GM21447 (cell line): ENCODE data around the gene ADPRHL1.
"Not testable (repeated sequence)": the region's sequence is repeated elsewhere in the genome, so short reads cannot be mapped to it uniquely, and the experiment has no call there.

Experiments
- ATAC-seq: cut with Tn5 transposase; IDR thresholded peaks from one replicate; pipeline ENCODE4 v1.9.1; 2021; ENCODE audit not compliant: unreplicated experiment

The ADPRHL1 gene

GRCh38 chr13:113456116-113456702, 2.9 kb upstream of the ADPRHL1 start:
- no peak for ATAC-seq

- ATAC-seq: no peak
Observed at GRCh38 chr13:113455384-113455783, 2.1 kb upstream of the ADPRHL1 start.

- ATAC-seq: no peak
Observed at GRCh38 chr13:113454936-113455335, 1.6 kb upstream of the ADPRHL1 start.

GRCh38 chr13:113452466-113452865, 822 bp downstream of the ADPRHL1 start:
- ATAC-seq: no peak

GRCh38 chr13:113451951-113452421, 1.3 kb downstream of the ADPRHL1 start:
- no peak for ATAC-seq

- not testable (repeated sequence) for ATAC-seq
Observed at GRCh38 chr13:113450861-113451620, 2.2 kb downstream of the ADPRHL1 start.

GRCh38 chr13:113450348-113450744, 2.9 kb downstream of the ADPRHL1 start:
- not testable (repeated sequence) for ATAC-seq

- ATAC-seq: no peak
Observed at GRCh38 chr13:113449693-113450347, 3.5 kb downstream of the ADPRHL1 start.

GRCh38 chr13:113448885-113449692, 4.2 kb downstream of the ADPRHL1 start:
- ATAC-seq: no peak

GRCh38 chr13:113448545-113448884, 4.8 kb downstream of the ADPRHL1 start:
- ATAC-seq: no peak

- ATAC-seq: no peak
Observed at GRCh38 chr13:113447596-113447995, 5.7 kb downstream of the ADPRHL1 start.

GRCh38 chr13:113446488-113446854, 6.8 kb downstream of the ADPRHL1 start:
- ATAC-seq: no peak

- ATAC-seq: peak; percentile 76
Observed at GRCh38 chr13:113445791-113446487, 7.3 kb downstream of the ADPRHL1 start.

- no peak for ATAC-seq
Observed at GRCh38 chr13:113443991-113444390, 9.3 kb downstream of the ADPRHL1 start.

- ATAC-seq: no peak
Observed at GRCh38 chr13:113442985-113443362, 10.3 kb downstream of the ADPRHL1 start.

- no peak for ATAC-seq
Observed at GRCh38 chr13:113442354-113442984, 10.8 kb downstream of the ADPRHL1 start.

GRCh38 chr13:113441661-113442060, 11.6 kb downstream of the ADPRHL1 start:
- ATAC-seq: no peak

GRCh38 chr13:113437408-113438010, 15.8 kb downstream of the ADPRHL1 start:
- ATAC-seq: no peak

GRCh38 chr13:113436866-113437265, 16.4 kb downstream of the ADPRHL1 start:
- ATAC-seq: not testable (repeated sequence)

- ATAC-seq: not testable (repeated sequence)
Observed at GRCh38 chr13:113435907-113436306, 17.4 kb downstream of the ADPRHL1 start.
